ENCODE data around the gene JARID2. TPM values are rescaled to one million over a fixed set of nuclear protein-coding genes. Genes with fewer than 3 reads are reported as not detected.
"Not testable (repeated sequence)": the region's sequence is repeated elsewhere in the genome, so short reads cannot be mapped to it uniquely, and the experiment has no call there.

The JARID2 gene
- total and polyA plus RNA-seq, 3 experiments from 2014 or later: 12.0 to 25.5 (median 25.0) TPM

DNA sequence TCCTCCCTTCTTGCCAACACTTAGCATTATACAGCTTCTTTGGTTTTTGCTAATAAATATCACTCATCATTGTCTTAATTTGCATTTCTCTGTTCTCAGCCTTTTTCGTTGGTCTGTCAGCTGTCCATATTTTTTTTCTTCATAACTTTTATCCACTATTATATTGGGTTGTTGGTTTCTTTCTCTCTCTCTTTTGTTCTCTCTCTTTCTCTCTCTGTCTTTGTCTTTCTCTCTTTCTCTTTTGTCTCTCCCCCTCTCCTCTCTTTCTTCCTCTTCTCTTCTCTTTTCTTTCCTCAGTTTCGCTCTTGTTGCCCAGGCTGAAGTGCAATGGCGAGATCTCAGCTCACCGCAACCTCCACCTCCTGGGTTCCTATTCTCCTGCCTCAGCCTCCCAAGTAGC, 36.5 kb downstream of the JARID2 start:
- H3K9me3 ChIP-seq (ENCODE audit: low read length): no peaks in the 10 kb centered on the region
- ChIA-PET CTCF (no interaction called here), POLR2A (no interaction called here)
- no peak overlapping the region for H3K4me3 ChIP-seq (ENCODE audit: low read length)
- no peak overlapping the region for H3K27ac ChIP-seq (ENCODE audit: low read depth, low read length)
- H3K9me3 Mint-ChIP-seq: no peaks in the 10 kb centered on the region
- H3K27me3 Mint-ChIP-seq: no peaks in the 10 kb centered on the region
- no peaks in the 10 kb centered on the region for H3K27me3 ChIP-seq (ENCODE audit: insufficient read depth, low read length, poor library complexity, severe bottlenecking)
- H3K4me1 Mint-ChIP-seq: peaks cover 43 to 63% (median 62%) of the 10 kb centered on the region in 3 donors
- no peak overlapping the region for H3K4me3 Mint-ChIP-seq
- no peak for DNase-seq
- H3K36me3 ChIP-seq (ENCODE audit: insufficient read depth, low read length): no peaks in the 10 kb centered on the region
- H3K27ac Mint-ChIP-seq: peak overlapping the region in 4 of 8 donors; percentile 10 to 35 (median 20)
- H3K4me1 ChIP-seq (ENCODE audit: insufficient read depth, low read length): peaks cover 9% of the 10 kb centered on the region
- peaks cover 0 to 1% (median 0%) of the 10 kb centered on the region in 3 donors for H3K36me3 Mint-ChIP-seq

DNA sequence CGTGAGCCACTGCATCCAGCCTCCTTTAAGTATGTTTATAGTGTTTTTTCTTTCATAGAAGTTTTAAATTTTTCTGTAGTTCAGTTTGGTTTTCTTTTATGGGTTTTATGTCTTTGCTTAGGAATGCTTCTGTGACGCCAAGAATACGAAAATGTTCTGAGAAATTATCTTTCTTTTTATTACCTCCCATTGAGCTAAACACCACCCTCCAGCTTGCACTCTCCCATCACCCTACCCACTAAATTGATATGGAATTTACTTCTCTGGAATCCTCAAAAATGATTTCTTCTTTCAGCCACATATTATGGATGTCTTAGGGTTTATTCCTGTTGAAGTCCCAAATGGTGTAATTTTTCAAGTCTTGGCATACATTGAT, 38.1 kb downstream of the JARID2 start:
- H3K27me3 Mint-ChIP-seq: no peaks in the 10 kb centered on the region
- no peak overlapping the region for H3K27ac Mint-ChIP-seq
- POLR2A ChIA-PET: no interaction called here
- H3K4me1 ChIP-seq (ENCODE audit: insufficient read depth, low read length): peaks cover 22% of the 10 kb centered on the region
- CTCF ChIA-PET: no interaction called here
- no peaks in the 10 kb centered on the region for H3K9me3 Mint-ChIP-seq
- H3K27ac ChIP-seq (ENCODE audit: low read depth, low read length): no peak overlapping the region
- no peaks in the 10 kb centered on the region for H3K9me3 ChIP-seq (ENCODE audit: low read length)
- peaks cover 0 to 6% (median 0%) of the 10 kb centered on the region in 3 donors for H3K36me3 Mint-ChIP-seq
- no peak for DNase-seq
- H3K36me3 ChIP-seq (ENCODE audit: insufficient read depth, low read length): no peaks in the 10 kb centered on the region
- H3K4me1 Mint-ChIP-seq: peaks cover 54 to 70% (median 68%) of the 10 kb centered on the region in 3 donors
- H3K4me3 ChIP-seq (ENCODE audit: low read length): no peak overlapping the region
- H3K27me3 ChIP-seq (ENCODE audit: insufficient read depth, low read length, poor library complexity, severe bottlenecking): no peaks in the 10 kb centered on the region
- H3K4me3 Mint-ChIP-seq: no peak overlapping the region

DNA sequence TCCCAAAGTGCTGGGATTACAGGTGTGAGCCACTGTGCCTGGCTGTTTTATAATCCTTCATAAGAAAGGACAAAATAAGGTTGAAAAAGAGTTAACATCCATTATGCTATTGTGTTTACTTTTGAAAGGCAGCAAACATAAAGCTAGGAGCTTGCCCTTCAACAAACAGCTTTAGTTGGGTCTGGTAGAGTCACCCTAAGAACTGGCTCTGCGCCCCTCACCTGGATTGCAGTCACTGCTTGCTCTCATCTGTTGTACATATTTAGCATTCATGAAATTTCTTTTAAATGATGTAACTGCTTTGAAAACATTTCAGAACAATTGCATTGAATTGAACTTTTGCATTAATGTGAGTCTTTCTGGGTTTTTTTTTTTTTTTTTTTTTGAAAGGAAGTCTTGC, 38.9 kb downstream of the JARID2 start:
- H3K27me3 ChIP-seq (ENCODE audit: insufficient read depth, low read length, poor library complexity, severe bottlenecking): no peaks in the 10 kb centered on the region
- Mint-ChIP-seq H3K36me3 (peaks cover 0 to 6% (median 0%) of the 10 kb centered on the region in 3 donors), H3K4me1 (peaks cover 49 to 67% (median 64%) of the 10 kb centered on the region in 3 donors), H3K27ac (no peak overlapping the region), H3K9me3 (no peaks in the 10 kb centered on the region), H3K4me3 (no peak overlapping the region), H3K27me3 (no peaks in the 10 kb centered on the region)
- H3K36me3 ChIP-seq (ENCODE audit: insufficient read depth, low read length): no peaks in the 10 kb centered on the region
- no peak overlapping the region for H3K4me3 ChIP-seq (ENCODE audit: low read length)
- POLR2A ChIA-PET: no interaction called here
- H3K9me3 ChIP-seq (ENCODE audit: low read length): no peaks in the 10 kb centered on the region
- DNase-seq: no peak
- H3K27ac ChIP-seq (ENCODE audit: low read depth, low read length): no peak overlapping the region
- CTCF ChIA-PET: no interaction called here
- H3K4me1 ChIP-seq (ENCODE audit: insufficient read depth, low read length): peaks cover 26% of the 10 kb centered on the region

DNA sequence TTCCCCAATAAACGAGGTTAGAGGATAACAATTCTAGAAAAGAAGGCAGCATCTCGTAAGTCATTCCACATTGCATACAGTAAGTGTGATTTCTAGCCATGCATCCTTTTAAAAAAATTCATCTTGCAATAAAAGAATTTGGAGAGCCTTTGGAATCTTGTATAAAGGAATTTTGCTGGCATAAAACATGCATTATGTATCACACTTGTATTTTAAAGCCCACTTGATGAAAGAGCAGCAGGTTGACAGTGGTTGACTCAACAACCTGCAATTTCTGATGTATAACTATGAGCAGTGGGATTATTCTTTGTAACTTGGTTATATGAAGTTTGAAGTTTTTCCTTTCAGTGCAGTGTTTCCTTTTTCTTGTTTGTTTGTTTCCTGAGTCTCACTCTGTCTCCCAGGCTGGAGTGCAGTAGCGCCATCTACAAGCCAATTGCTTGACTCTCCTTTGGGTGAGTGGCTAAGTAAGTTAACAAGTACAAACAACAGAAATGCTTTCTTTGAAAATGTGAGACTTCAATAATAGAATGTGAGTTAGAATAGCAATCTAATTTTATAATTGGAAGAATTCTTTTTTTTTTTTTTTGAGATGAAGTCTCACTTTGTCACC, 39.9 kb downstream of the JARID2 start:
- no peak overlapping the region for H3K4me3 Mint-ChIP-seq
- H3K4me3 ChIP-seq (ENCODE audit: low read length): no peak overlapping the region
- H3K4me1 ChIP-seq (ENCODE audit: insufficient read depth, low read length): peaks cover 26% of the 10 kb centered on the region
- peaks cover 49 to 65% (median 63%) of the 10 kb centered on the region in 3 donors for H3K4me1 Mint-ChIP-seq
- no peaks in the 10 kb centered on the region for H3K9me3 Mint-ChIP-seq
- H3K27me3 Mint-ChIP-seq: no peaks in the 10 kb centered on the region
- peak overlapping the region in 2 of 8 donors; percentile 12 to 33 for H3K27ac Mint-ChIP-seq
- no peaks in the 10 kb centered on the region for H3K27me3 ChIP-seq (ENCODE audit: insufficient read depth, low read length, poor library complexity, severe bottlenecking)
- ChIA-PET CTCF (no interaction called here), POLR2A (no interaction called here)
- H3K9me3 ChIP-seq (ENCODE audit: low read length): no peaks in the 10 kb centered on the region
- no peaks in the 10 kb centered on the region for H3K36me3 ChIP-seq (ENCODE audit: insufficient read depth, low read length)
- no peak for DNase-seq
- H3K27ac ChIP-seq (ENCODE audit: low read depth, low read length): no peak overlapping the region
- peaks cover 0 to 6% (median 0%) of the 10 kb centered on the region in 3 donors for H3K36me3 Mint-ChIP-seq

DNA sequence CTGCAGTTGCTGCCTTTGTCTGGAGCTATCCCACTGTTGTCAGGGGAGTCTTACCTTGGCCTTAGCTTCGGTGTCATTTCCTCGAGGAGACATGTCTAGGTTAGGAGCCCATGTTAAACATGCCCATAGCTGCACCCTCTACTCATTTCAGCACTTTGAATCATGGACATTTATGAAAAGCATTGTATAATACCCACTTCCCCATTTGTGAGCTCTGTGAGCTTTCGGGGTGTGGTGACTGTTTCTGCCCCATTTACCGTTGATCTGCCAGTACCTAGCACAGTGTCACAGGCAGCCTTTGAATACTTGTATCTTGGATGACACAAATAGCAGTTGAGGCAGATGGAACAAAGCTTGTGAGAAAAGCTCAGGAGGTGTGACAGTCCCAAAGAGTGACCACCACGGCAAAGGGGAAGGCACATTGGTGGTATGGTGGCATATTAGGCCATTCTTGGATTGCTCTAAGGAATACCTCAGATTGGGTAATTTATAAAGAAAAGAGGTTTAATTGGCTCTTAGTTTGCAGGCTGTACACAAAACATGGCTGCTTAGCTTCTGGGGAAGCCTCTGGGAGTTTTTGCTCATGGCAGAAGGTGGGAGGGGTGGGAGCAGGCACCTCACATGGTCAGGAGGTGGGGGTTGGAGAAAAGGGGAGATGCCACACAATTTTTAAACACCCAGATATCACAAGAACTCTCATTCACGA, 42.0 kb downstream of the JARID2 start:
- ChIA-PET POLR2A (no interaction called here), CTCF (interaction anchor here (1.3 kb wide), 1 partner anchor 39 kb away, joined by 4 read pairs; no protein-coding TSS in a partner anchor)
- Histone ChIP-seq H3K9me3 (ENCODE audit: low read length) (no peaks in the 10 kb centered on the region), H3K4me3 (ENCODE audit: low read length) (no peak overlapping the region), H3K27me3 (ENCODE audit: insufficient read depth, low read length, poor library complexity, severe bottlenecking) (no peaks in the 10 kb centered on the region), H3K36me3 (ENCODE audit: insufficient read depth, low read length) (no peaks in the 10 kb centered on the region), H3K4me1 (ENCODE audit: insufficient read depth, low read length) (peaks cover 20% of the 10 kb centered on the region), H3K27ac (ENCODE audit: low read depth, low read length) (no peak overlapping the region)
- Mint-ChIP-seq H3K4me3 (no peak overlapping the region), H3K27ac (peak overlapping the region in 5 of 8 donors; percentile 38 to 88 (median 43)), H3K4me1 (peaks cover 44 to 63% (median 61%) of the 10 kb centered on the region in 3 donors), H3K36me3 (peaks cover 0 to 14% (median 0%) of the 10 kb centered on the region in 3 donors), H3K27me3 (no peaks in the 10 kb centered on the region), H3K9me3 (no peaks in the 10 kb centered on the region)
- no peak for DNase-seq

DNA sequence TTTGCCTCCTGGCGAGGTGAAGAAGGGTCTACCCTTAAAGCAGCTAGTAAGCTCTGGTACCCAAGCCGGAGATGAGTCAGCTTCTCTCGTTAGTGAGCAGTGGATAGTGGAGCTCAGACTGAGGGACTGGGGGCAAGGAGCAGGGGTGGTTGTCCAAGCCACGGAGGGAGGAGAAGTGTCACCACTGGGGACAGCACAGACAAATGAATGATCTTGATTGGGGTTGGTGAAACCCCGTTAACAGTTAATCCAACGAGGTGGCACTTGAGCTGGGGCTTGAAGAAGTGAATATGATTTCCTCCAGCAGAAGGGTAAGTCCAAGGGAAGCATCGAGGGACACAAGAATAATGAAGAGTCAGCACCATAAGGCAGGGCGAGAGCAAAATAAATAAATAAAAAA, 43.0 kb downstream of the JARID2 start:
- H3K9me3 ChIP-seq (ENCODE audit: low read length): no peaks in the 10 kb centered on the region
- H3K27ac Mint-ChIP-seq: peak overlapping the region in 4 of 8 donors; percentile 5 to 88 (median 66)
- H3K27me3 ChIP-seq (ENCODE audit: insufficient read depth, low read length, poor library complexity, severe bottlenecking): no peaks in the 10 kb centered on the region
- H3K4me3 Mint-ChIP-seq: peak overlapping the region in 1 of 7 donors; percentile 84
- no peaks in the 10 kb centered on the region for H3K36me3 ChIP-seq (ENCODE audit: insufficient read depth, low read length)
- no peaks in the 10 kb centered on the region for H3K27me3 Mint-ChIP-seq
- peaks cover 20% of the 10 kb centered on the region for H3K4me1 ChIP-seq (ENCODE audit: insufficient read depth, low read length)
- H3K4me1 Mint-ChIP-seq: peaks cover 53 to 72% (median 70%) of the 10 kb centered on the region in 3 donors
- CTCF ChIA-PET: interaction anchor here (0.8 kb wide), 1 partner anchor 38 kb away, joined by 3 read pairs; no protein-coding TSS in a partner anchor
- peaks cover 0 to 15% (median 0%) of the 10 kb centered on the region in 3 donors for H3K36me3 Mint-ChIP-seq
- POLR2A ChIA-PET: no interaction called here
- no peak overlapping the region for H3K4me3 ChIP-seq (ENCODE audit: low read length)
- H3K27ac ChIP-seq (ENCODE audit: low read depth, low read length): no peak overlapping the region
- H3K9me3 Mint-ChIP-seq: no peaks in the 10 kb centered on the region
- no peak for DNase-seq

DNA sequence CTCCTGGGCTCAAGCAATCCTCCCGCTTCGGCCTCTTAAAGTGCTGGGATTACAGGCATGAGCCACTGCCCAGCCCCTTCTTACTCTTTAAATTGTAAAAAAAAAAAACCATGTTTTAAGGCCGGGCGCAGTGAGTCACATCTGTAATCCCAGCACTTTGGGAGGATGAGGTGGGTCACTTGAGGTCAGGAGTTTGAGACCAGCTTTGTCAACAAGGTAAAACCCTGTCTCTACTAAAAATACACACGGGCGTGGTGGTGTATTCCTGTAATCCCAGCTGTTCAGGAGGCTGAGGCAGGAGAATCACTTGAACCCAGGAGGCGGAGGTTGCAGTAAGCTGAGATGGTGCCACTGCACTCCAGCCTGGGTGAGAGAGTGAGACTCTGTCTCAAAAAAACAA, 43.6 kb downstream of the JARID2 start:
- POLR2A ChIA-PET; H3K4me3 Mint-ChIP-seq; H3K27ac ChIP-seq (ENCODE audit: low read depth, low read length); H3K9me3 Mint-ChIP-seq; H3K27me3 ChIP-seq (ENCODE audit: insufficient read depth, low read length, poor library complexity, severe bottlenecking); DNase-seq; H3K36me3 ChIP-seq (ENCODE audit: insufficient read depth, low read length); H3K4me3 ChIP-seq (ENCODE audit: low read length); H3K9me3 ChIP-seq (ENCODE audit: low read length); H3K27me3 Mint-ChIP-seq: not testable (repeated sequence)
- peaks cover 53 to 74% (median 72%) of the 10 kb centered on the region in 3 donors for H3K4me1 Mint-ChIP-seq
- CTCF ChIA-PET: interaction anchor here (0.8 kb wide), 1 partner anchor 38 kb away, joined by 3 read pairs; no protein-coding TSS in a partner anchor
- peak overlapping the region in 3 of 8 donors; percentile 18 to 64 (median 35) for H3K27ac Mint-ChIP-seq
- H3K36me3 Mint-ChIP-seq: peaks cover 0 to 15% (median 0%) of the 10 kb centered on the region in 3 donors
- H3K4me1 ChIP-seq (ENCODE audit: insufficient read depth, low read length): peaks cover 20% of the 10 kb centered on the region

DNA sequence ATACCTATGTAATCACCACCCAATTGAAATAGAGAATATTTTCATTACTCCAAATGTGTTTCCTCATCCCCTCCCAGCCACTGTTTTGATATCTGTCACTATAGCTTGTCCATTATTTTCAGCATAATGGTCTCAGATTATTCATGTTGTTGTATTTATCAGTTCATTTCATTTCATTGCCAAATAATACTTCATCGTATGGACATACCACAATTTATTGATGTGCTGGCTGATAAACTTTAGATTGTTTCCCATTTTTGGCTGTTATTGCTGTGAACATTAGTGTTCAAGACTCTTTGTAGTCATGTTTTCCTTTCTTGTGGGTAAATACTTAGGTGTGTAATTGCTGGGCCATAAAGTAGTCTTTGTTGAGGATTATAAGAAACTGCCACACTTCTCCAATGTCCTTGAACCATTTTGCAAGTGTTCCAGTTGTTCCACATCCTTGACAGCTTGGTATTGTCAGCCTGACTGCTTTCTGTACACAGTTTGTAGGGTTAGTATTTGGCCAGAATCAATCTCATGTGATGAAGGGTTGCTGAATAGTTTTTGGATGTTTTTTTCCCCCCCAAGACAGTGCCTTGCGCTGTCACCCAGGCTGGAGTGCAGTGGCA, 44.3 kb downstream of the JARID2 start:
- H3K27me3 ChIP-seq (ENCODE audit: insufficient read depth, low read length, poor library complexity, severe bottlenecking): no peaks in the 10 kb centered on the region
- no peaks in the 10 kb centered on the region for H3K36me3 ChIP-seq (ENCODE audit: insufficient read depth, low read length)
- CTCF ChIA-PET: interaction anchor here (0.7 kb wide), 1 partner anchor 10 kb away, joined by 3 read pairs; no protein-coding TSS in a partner anchor
- peaks cover 20% of the 10 kb centered on the region for H3K4me1 ChIP-seq (ENCODE audit: insufficient read depth, low read length)
- no peaks in the 10 kb centered on the region for H3K9me3 Mint-ChIP-seq
- DNase-seq: no peak
- peak overlapping the region in 6 of 8 donors; percentile 9 to 65 (median 18) for H3K27ac Mint-ChIP-seq
- H3K27ac ChIP-seq (ENCODE audit: low read depth, low read length): no peak overlapping the region
- H3K4me3 Mint-ChIP-seq: no peak overlapping the region
- POLR2A ChIA-PET: no interaction called here
- H3K4me3 ChIP-seq (ENCODE audit: low read length): no peak overlapping the region
- no peaks in the 10 kb centered on the region for H3K9me3 ChIP-seq (ENCODE audit: low read length)
- no peaks in the 10 kb centered on the region for H3K27me3 Mint-ChIP-seq
- H3K4me1 Mint-ChIP-seq: peaks cover 57 to 74% (median 72%) of the 10 kb centered on the region in 3 donors
- H3K36me3 Mint-ChIP-seq: peaks cover 0 to 15% (median 0%) of the 10 kb centered on the region in 3 donors
